Skin of body (tissue), 2 donors: ENCODE data around the gene PCDH15. TPM values are rescaled to one million over a fixed set of nuclear protein-coding genes. Genes with fewer than 3 reads are reported as not detected.
"Not testable (repeated sequence)": the region's sequence is repeated elsewhere in the genome, so short reads cannot be mapped to it uniquely, and the experiment has no call there.

ENCODE experiments used
- DNase-seq: peaks from one replicate; lab custom pipeline; 2025; lab: John Stamatoyannopoulos, UW
- total RNA-seq: library from RNA; depleted of rRNA; stranded (reverse); fragments of >200 nt; gene quantifications from one replicate; pipeline ENCODE4 v1.2.3, GENCODE V29; 2014

Gene PCDH15
- total RNA-seq, 1 donor from 2014 or later: 0.89 TPM

GRCh38 chr10:54576541-54576940 lies 224.5 kb downstream of the PCDH15 start:
- DNase-seq: no peak

GRCh38 chr10:54559498-54559897 lies 241.5 kb downstream of the PCDH15 start:
- no peak for DNase-seq

GRCh38 chr10:54554028-54554427 lies 247.0 kb downstream of the PCDH15 start:
- DNase-seq: no peak

- no peak for DNase-seq
Measured at GRCh38 chr10:54550016-54550415, 251.0 kb downstream of the PCDH15 start.

GRCh38 chr10:54531296-54531695 lies 269.7 kb downstream of the PCDH15 start:
- DNase-seq: no peak

GRCh38 chr10:54530299-54530698 lies 270.7 kb downstream of the PCDH15 start:
- DNase-seq: no peak

GRCh38 chr10:54525816-54526215 lies 275.2 kb downstream of the PCDH15 start:
- no peak for DNase-seq

- DNase-seq: not testable (repeated sequence)
Measured at GRCh38 chr10:54515244-54515643, 285.8 kb downstream of the PCDH15 start.

GRCh38 chr10:54503863-54504262 lies 297.2 kb downstream of the PCDH15 start:
- no peak for DNase-seq

- no peak for DNase-seq
Measured at GRCh38 chr10:54501929-54502328, 299.1 kb downstream of the PCDH15 start.

- no peak for DNase-seq
Measured at GRCh38 chr10:54496852-54497251, 304.2 kb downstream of the PCDH15 start.

- no peak for DNase-seq
Measured at GRCh38 chr10:54487743-54488142, 313.3 kb downstream of the PCDH15 start.

GRCh38 chr10:54485971-54486370 lies 315.1 kb downstream of the PCDH15 start:
- no peak for DNase-seq

GRCh38 chr10:54484186-54484585 lies 316.8 kb downstream of the PCDH15 start:
- DNase-seq: no peak

- DNase-seq: peak; percentile 15
Measured at GRCh38 chr10:54478601-54479000, 322.4 kb downstream of the PCDH15 start.

- no peak for DNase-seq
Measured at GRCh38 chr10:54477738-54478137, 323.3 kb downstream of the PCDH15 start.

GRCh38 chr10:54470324-54470631 lies 330.8 kb downstream of the PCDH15 start:
- no peak for DNase-seq

- DNase-seq: no peak
Measured at GRCh38 chr10:54469587-54470323, 331.3 kb downstream of the PCDH15 start.

- DNase-seq: no peak
Measured at GRCh38 chr10:54454271-54454670, 346.8 kb downstream of the PCDH15 start.

- no peak for DNase-seq
Measured at GRCh38 chr10:54449056-54449455, 352.0 kb downstream of the PCDH15 start.

GRCh38 chr10:54444170-54444569 lies 356.9 kb downstream of the PCDH15 start:
- DNase-seq: no peak

- no peak for DNase-seq
Measured at GRCh38 chr10:54441275-54441674, 359.8 kb downstream of the PCDH15 start.

GRCh38 chr10:54434782-54435181 lies 366.2 kb downstream of the PCDH15 start:
- DNase-seq: no peak

- DNase-seq: no peak
Measured at GRCh38 chr10:54415483-54415882, 385.5 kb downstream of the PCDH15 start.
